ENCODE results near the gene ENOX1.

Gene ENOX1

GRCh38 chr13:43737392-43737923, 49.3 kb downstream of the ENOX1 start:
- DNase-seq: no peak

DNA sequence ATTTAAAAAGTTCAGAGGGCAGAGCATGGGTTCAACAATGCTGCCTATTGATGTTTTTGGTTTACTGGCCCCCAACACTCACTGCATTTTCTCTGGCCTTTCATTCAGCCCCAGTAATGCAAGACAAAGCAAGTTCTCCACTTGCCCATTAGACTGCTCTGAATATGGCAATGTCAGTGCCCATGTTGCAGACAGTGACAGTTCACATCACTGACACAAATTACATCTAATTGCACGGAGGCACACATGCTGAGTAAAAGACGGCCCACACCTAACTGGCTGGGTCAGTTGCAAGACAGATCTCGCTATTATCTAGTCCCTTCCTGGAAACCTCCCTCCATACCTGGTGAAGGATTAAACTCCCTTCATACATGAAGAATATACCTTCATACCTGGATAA, 54.0 kb downstream of the ENOX1 start:
- DNase-seq: no peak

- no peak for DNase-seq
Measured at GRCh38 chr13:43731296-43731695, 55.5 kb downstream of the ENOX1 start.

GRCh38 chr13:43730642-43731041, 56.1 kb downstream of the ENOX1 start:
- DNase-seq: no peak

DNA sequence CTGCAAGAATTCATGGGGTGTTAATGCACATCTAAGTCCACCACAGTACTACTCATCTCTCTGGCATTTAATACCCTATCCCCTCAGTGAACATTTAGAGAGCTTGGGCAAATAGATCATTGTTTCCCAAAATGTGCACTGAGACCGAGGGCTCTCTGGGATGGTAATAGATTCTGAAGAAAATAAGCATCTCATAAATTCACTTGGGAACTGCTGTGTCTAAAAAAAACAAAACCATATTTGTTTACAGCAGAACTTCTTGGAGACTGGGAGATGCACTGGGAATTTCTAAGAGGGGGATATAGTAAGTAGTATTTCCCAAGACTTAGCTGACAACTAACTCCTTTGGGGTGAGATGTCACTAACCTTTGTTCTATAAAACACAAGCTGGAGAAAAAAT, 58.4 kb downstream of the ENOX1 start:
- no peak for DNase-seq

- DNase-seq: no peak
Measured at GRCh38 chr13:43727856-43728255, 58.9 kb downstream of the ENOX1 start.

GRCh38 chr13:43725460-43725859, 61.3 kb downstream of the ENOX1 start:
- no peak for DNase-seq

DNA sequence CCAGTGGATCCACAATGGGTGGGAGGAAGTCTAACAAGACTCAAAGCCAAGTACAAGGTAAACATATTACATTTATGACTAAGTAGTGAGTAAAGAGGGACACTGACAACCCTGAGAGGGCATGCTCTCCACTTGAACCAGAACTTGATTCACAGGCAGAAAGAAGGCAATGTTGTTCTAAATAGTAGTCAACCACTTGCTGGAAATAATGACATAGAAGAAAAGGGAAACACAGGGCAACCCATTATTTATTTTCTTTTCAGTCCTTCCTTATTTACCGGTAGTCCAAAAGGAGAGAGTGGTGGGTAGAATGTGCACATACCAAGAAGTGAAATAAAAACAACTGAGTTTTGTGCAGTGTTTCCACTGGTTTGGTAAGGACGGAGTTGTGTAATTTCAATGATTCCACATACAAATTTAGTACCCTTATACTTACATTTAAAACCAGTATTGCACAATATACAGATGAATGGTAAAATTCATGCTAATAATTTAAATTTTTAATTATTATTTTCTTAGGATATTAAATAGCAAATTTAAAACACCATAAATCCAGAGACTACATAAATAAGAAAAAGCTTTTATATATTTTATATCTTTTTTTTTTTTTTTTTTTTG, 65.9 kb downstream of the ENOX1 start:
- no peak for DNase-seq

DNA sequence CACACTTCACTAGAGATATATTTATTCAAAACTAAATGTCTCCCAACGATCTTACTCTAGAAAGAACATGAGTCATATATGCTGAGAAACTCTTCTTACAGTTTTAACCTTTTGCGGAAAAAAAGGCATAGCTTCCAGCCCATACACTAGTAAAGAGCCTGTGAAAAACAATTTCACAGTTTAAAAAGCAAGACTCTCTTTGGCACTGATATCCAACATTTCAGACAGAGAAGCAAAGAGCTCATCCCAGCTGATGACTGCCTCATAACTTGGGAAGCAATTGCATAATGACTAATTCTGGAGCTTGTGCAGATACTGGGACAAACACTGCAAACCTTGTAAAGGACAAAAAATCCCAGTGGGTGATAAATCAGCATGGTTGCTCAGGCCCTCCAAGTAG, 88.0 kb downstream of the ENOX1 start:
- no peak for DNase-seq

GRCh38 chr13:43698009-43698408, 88.8 kb downstream of the ENOX1 start:
- DNase-seq: no peak

DNA sequence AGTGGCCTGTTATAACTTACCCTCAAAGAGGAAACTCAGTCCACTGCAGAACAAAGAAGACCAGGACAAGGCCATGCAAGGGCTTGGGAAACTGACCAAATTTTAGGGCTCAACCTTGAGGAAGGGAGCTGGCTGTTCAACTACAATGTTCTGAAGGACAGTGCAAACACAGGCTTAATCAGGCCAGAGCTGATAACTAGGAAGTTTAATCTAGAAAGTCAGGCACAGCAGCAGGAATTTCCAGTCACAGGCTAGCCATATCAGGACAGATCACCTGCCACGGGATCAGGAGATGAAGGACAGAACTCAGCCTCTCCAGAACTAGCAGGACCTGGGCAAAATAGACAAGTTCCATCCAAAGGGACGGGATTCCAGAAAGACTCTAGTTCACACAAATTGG, 89.4 kb downstream of the ENOX1 start:
- no peak for DNase-seq

GRCh38 chr13:43694146-43694664, 92.6 kb downstream of the ENOX1 start:
- no peak for DNase-seq

DNA sequence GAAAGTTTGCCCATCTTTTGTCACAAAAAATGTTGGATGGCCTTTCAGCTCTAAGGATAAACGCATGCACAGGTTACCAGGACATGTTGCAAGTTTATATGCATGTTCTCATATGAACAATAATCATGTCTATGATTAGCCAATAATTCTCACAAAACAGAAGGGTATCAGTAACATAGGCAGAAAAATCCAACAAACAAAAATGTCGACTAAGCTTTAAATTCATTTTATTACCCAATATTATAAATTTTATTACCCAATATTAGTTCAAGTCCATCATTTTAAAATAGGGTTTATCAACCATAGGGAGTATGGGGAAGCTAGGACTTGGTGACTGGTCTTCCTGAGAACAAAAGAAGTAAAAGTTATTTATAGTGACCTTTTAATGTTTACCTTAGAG, 93.1 kb downstream of the ENOX1 start:
- no peak for DNase-seq

GRCh38 chr13:43688227-43688907, 98.4 kb downstream of the ENOX1 start:
- DNase-seq: no peak

DNA sequence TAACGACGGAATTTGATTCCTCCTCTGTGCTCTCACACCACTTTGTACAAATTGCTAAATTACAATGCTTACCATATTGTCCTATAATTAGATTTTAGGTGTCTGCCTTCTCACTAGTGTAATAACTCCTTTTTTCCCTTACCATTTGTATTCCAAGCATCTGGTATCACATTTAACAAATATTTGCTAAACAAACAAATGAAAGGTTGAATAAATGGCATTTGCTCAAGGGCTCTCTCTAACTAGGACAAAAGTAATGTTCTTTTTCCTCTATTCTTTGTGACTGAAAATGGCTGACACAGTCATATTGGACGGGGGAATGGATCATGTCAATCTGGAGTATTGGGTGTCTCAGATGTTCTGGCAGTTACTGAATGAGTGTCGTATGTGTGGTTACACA, 99.7 kb downstream of the ENOX1 start:
- no peak for DNase-seq

GRCh38 chr13:43686557-43686956, 100.2 kb downstream of the ENOX1 start:
- no peak for DNase-seq

DNA sequence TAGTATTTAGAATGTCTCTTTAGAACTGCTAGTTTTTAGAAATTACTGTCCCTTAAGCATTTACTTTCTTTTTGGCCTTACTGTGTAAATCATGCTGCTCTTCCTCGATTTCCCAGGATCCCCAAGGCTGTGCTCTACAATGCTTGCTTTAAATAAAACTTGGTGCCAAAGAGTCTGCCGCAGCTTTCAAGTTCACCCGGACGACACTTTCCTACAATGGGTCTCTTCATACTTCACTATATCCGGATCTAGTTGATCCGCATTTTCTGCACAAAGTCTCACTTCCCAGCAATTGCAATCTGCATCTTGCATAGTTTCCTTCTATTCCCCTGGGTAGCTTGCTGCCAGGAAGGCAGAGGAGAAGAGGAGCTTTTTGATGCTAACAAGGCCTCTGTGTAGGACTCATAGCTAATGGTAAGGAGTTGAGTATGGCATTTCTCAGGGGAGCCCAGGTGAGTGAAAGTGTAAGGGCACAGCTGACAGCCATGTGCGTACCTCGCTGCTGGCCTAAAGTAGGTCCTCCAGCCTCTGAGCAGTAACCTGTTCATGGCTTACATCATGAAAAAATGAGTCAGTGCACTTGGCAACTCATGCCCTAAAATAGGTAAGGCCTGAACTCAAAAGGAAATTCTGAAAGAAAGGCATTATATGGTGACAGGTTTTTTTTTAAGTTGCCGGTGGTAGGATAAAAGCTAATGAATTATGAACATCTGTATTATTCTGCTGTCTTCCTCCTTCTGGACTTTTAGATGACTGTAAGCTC, 101.6 kb downstream of the ENOX1 start:
- no peak for DNase-seq

GRCh38 chr13:43682701-43683100, 104.1 kb downstream of the ENOX1 start:
- DNase-seq: no peak

DNA sequence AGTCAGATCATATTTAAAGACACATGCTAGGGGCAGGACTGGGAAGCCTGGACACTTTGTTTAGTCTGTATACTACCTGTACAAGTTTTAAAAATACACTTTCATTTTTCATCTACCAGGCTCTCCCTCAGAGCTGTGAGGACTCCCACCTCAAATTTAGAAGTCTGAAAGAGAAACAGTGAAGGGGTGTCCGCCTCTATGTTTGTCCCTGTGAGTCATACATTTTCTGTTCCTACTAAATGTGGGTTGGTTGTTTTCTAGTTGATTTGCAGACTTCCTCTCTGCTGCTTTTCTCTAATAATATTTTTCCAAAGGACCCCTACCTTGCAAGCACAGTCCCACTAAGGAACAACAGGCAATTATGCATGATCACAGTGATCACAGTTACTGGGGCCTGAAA, 110.5 kb downstream of the ENOX1 start:
- no peak for DNase-seq

- no peak for DNase-seq
Measured at GRCh38 chr13:43675577-43675976, 111.2 kb downstream of the ENOX1 start.

DNA sequence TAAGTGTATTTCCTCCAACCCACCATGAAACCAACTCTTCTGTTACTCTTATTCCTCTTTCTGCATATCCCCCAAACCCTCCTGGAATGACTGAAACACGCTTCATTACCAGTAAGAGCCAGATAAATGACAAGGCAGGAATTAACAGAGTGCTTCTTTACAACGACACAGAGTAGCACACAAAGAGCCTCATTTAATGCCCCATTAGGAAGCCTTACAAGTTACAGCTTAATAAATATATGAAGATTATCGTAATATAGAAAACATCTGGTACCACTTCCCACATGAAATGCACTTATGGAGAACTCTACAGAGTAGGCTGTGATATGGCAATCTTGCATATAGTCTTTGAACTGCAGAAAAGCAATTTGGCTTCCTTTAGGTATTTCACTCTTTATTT, 116.8 kb downstream of the ENOX1 start:
- DNase-seq: no peak

DNA sequence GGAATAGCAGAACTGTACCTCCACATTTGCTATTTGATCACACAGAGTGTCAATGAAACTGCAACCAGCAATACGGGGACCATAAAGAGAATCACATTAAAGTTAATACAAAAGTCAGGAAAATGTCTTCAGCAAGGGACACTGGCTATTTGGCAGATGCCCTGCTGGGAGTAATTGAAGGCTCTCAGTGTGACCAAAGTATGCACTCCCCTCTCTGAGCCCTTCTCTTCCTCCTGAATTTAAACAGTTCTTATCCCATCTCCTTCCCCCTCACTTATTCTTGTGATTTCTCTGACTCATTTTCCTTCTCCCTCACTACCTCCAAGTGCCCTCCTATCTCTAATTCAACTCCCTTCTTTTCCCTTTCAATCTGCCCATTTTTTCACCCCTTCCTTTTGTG, 117.7 kb downstream of the ENOX1 start:
- no peak for DNase-seq

DNA sequence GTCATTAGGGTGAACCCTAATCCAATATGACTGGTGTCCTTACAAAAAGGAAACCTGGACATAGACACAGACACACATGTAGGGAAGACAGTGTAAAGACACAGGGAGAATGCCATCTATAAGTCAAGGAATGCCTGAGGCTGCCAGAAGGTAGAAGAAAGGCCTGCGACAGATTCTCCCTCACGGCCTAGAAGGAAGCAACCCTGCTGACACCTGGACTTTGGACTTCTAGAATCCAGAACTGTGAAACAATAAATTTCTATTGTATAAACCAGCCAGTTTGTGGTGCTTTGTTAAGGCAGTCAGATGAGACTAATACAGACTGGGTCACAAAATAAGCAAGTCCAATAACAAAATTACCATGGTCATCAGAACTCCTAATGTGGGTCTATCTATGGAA, 120.4 kb downstream of the ENOX1 start:
- no peak for DNase-seq

DNA sequence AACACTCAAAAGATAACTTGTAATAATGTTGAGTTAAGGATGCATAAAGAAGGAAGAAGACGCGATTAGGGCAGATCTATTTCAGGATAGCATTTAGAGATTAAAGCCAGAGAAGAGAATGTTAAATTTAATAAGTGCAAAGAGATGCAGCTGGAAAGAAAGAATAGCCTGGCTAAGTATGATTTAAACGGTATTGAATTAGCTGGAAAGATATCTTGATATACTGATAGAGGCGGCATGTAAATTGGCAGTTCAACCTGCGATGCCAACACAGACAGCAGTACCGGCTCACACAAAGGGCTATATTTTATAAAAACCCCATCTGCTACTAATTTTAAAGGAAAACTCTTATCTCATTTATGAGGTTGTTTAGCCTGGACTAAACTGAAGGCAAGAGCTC, 121.4 kb downstream of the ENOX1 start:
- DNase-seq: no peak

All from NCI-H1048 (cell line).